ENCODE measurements around the gene ABCD4.

- no peak for TF ChIP-seq CTCF (conservative IDR thresholded peaks at IDR 0.05; ENCODE audit: low read length)
- no peak for TF ChIP-seq EZH2phosphoT487 (IDR thresholded peaks at IDR 0.05; ENCODE audit: borderline replicate concordance)
Observed at GRCh38 chr14:74326369-74327152, 23.8 kb upstream of the ABCD4 start.
